CD4-positive, CD25-positive, alpha-beta regulatory T cell (primary cell): ENCODE measurements around the gene PPP1R12C. TPM values are rescaled to one million over a fixed set of nuclear protein-coding genes. Genes with fewer than 3 reads are reported as not detected.

ENCODE experiments used
- ATAC-seq, 2 donors: fragments of 150-1000 bp; cut with Tn5 transposase; one replicate each; pipeline ENCODE4 v1.10.0; 2021; ENCODE audit warnings: low read depth in 2 of 2, moderate number of reproducible peaks in 2 of 2, moderate library complexity in 1 of 2
- DNase-seq, 3 donors: peaks; one replicate each; pipeline versions ENCODE4 v3.0.0 to v3.0.0-alpha.2; 2012 to 2022; ENCODE audit warnings: mixed read lengths in 1 of 3
- H3K27ac ChIP-seq: one replicate; pipeline ENCODE4 v1.7.0; 2013; ENCODE audit warnings: mild to moderate bottlenecking, low read length; ENCODE audit not compliant: insufficient read depth, poor library complexity, severe bottlenecking
- H3K27me3 ChIP-seq: one replicate; pipeline ENCODE4 v1.7.0; 2013; ENCODE audit warnings: low read length; ENCODE audit not compliant: control insufficient read depth, insufficient read depth
- H3K36me3 ChIP-seq: one replicate; pipeline ENCODE4 v1.7.0; 2013; ENCODE audit warnings: mild to moderate bottlenecking, low read length, moderate library complexity; ENCODE audit not compliant: control insufficient read depth, insufficient read depth
- H3K4me1 ChIP-seq: 2 replicates; pipeline ENCODE4 v1.7.0; 2013; ENCODE audit warnings: mild to moderate bottlenecking, low read length; ENCODE audit not compliant: insufficient read depth, control insufficient read depth, poor library complexity, severe bottlenecking
- H3K4me3 ChIP-seq: one replicate; pipeline ENCODE4 v1.7.0; 2013; ENCODE audit warnings: low read depth, mild to moderate bottlenecking, low read length, moderate library complexity
- H3K9me3 ChIP-seq, 2 experiments: 1 replicate in 1 of 2; 2 replicates in 1 of 2; pipeline ENCODE4 v1.7.0; 2013; ENCODE audit warnings: low read length in 2 of 2, mild to moderate bottlenecking in 1 of 2, moderate library complexity in 1 of 2; ENCODE audit not compliant: control insufficient read depth in 2 of 2
- H3K27ac Mint-ChIP-seq, 3 donors: one replicate each; pipeline ENCODE4 v1.8.0; 2020 to 2022; ENCODE audit warnings: mild to moderate bottlenecking in 3 of 3, mixed read lengths in 3 of 3, moderate library complexity in 2 of 3
- H3K27me3 Mint-ChIP-seq: one replicate; pipeline ENCODE4 v1.8.0; 2022; ENCODE audit warnings: mild to moderate bottlenecking, mixed read lengths
- H3K36me3 Mint-ChIP-seq: one replicate; pipeline ENCODE4 v1.8.0; 2020; ENCODE audit warnings: mixed read lengths
- H3K4me1 Mint-ChIP-seq, 4 donors: one replicate each; pipeline ENCODE4 v1.8.0; 2020 to 2022; ENCODE audit warnings: mixed read lengths in 4 of 4, mild to moderate bottlenecking in 1 of 4
- H3K4me3 Mint-ChIP-seq, 4 donors: one replicate each; pipeline ENCODE4 v1.8.0; 2020 to 2022; ENCODE audit warnings: mild to moderate bottlenecking in 4 of 4, mixed read lengths in 4 of 4, moderate library complexity in 3 of 4
- H3K9me3 Mint-ChIP-seq, 7 donors: one replicate each; pipeline ENCODE4 v1.8.0; 2020 to 2022; ENCODE audit warnings: mixed read lengths in 7 of 7, mild to moderate bottlenecking in 3 of 7, moderate library complexity in 2 of 7
- polyA plus RNA-seq, 4 donors: library from polyadenylated mRNA; unstranded; fragments of 300-500 nt; fragmentation: Illumina TruSeq; gene quantifications; one replicate each; pipeline ENCODE4 v1.2.3, GENCODE V29; 2021
- total RNA-seq: library from RNA; stranded (reverse); gene quantifications from one replicate; pipeline ENCODE4 v1.2.3, GENCODE V29; 2022

PPP1R12C gene
- total and polyA plus RNA-seq, 5 donors from 2014 or later = 2.2 to 191 (median 3.8) TPM

DNA sequence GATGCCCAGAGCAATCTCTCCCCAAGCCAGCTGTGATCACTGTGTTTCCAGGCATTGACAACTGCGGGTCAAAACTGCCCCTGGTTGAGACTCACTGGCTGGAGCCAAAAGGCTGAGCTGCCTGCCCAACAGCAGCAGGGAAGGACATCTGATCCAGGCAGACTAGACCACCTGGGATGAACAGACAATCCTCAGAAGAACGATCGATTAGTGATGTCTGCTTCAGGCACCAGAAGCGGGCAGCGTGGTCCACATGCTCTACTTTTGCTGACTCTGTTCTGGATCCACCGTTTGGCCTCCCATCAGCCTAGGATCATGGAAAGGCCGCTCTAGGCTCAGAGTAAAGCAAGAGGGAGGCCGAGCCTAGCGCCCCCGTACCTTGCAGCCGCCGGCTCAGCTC is 69.5 kb downstream of the PPP1R12C start:
- Histone ChIP-seq H3K27ac (no peak overlapping the region), H3K9me3 (no peaks in the 10 kb centered on the region), H3K4me3 (no peak overlapping the region), H3K36me3 (peaks cover 57% of the 10 kb centered on the region), H3K4me1 (no peaks in the 10 kb centered on the region), H3K27me3 (no peaks in the 10 kb centered on the region)
- H3K27me3 Mint-ChIP-seq = no peaks in the 10 kb centered on the region
- no peak overlapping the region for H3K27ac Mint-ChIP-seq
- no peaks in the 10 kb centered on the region for H3K9me3 Mint-ChIP-seq
- H3K36me3 Mint-ChIP-seq = peaks cover 31% of the 10 kb centered on the region
- H3K4me1 Mint-ChIP-seq = peaks cover 0 to 4% (median 0%) of the 10 kb centered on the region in 4 donors
- DNase-seq = no peak
- no peak overlapping the region for H3K4me3 Mint-ChIP-seq
- no peak for ATAC-seq

DNA sequence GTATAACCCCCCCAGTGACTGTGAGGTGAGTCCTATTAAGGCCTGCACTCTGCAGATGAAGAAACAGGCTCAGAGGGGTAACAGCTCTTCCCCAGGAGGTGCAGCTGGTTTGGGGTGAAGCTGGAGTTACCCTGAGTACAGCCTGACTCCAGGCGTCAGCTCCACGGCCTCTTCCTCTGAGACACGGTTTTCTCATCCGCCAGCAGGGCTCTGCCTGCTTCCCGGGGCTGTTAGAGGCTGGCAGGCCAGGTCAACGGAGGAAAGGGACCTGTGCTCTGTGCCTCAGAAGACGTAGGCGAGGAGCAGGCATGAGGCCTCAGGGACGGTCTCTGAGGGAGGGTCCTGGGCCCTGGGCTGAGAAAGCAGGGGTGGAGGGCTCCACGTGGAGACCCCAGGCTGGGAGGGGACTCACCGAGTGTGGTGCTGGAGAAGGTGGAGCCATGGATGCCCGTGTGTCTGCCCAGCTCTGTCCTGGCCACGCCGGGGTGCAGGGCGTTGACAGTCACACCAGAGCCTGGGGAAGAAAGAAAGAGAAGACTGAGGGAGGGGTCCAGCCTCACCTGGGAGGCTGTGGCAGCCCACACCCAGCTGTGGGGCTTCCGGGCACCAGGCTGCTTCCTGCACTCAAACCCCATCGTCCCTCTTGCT is 70.3 kb downstream of the PPP1R12C start:
- H3K27ac ChIP-seq = no peak overlapping the region
- DNase-seq = no peak
- peaks cover 0 to 13% (median 8%) of the 10 kb centered on the region in 4 donors for H3K4me1 Mint-ChIP-seq
- no peak for ATAC-seq
- H3K4me3 ChIP-seq = no peak overlapping the region
- no peaks in the 10 kb centered on the region for H3K27me3 ChIP-seq
- no peaks in the 10 kb centered on the region for H3K9me3 ChIP-seq
- no peaks in the 10 kb centered on the region for H3K9me3 Mint-ChIP-seq
- no peaks in the 10 kb centered on the region for H3K27me3 Mint-ChIP-seq
- H3K4me1 ChIP-seq = peaks cover 7% of the 10 kb centered on the region
- peaks cover 28% of the 10 kb centered on the region for H3K36me3 Mint-ChIP-seq
- peak overlapping the region in 1 of 3 donors; percentile 20 for H3K27ac Mint-ChIP-seq
- peaks cover 55% of the 10 kb centered on the region for H3K36me3 ChIP-seq
- H3K4me3 Mint-ChIP-seq = no peak overlapping the region

DNA sequence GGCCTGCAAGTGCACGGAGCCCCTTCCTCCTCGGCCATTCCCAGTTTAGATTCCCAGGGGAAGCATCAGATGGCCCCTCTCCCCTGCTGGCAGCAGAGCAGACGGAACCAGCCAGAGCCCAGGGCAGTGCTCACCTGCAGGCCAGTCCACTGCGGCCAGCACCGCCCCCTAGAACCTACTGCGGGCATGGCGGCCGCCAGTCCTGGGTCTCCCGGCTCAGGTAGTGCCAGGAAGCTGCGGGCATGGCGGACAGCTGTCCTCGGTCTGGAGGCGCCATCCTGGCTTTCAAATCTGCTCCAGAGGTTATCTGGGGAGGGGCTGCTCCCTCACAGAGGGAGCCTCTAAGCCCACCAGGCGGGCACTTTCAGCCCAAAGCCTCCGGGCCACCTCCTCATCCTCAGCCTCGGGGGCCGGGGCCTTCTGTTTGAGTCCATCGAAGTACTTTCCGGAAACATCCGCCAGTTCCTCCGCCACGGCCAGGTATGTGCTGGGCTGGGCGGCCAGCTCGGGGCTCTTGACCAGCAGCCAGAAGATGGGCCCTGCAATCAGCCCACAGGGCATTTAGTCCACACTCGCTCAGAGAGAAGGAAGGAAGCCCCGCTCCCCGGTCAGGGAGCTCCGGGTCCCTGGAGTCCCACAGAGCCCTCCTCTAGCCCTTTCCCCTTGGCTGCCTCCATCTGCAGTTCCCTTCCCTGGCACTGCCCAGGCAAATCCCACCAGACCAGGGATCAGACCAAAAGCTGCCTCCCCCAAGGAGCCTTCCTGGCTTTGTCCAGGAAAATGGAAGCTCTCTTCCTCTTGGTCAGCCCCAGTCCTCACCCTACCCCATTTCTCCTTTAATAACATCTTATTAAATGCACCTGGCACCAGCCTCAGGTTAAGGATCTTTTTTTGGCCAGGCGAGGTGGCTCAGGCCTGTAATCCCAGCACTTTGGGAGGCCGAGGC is 72.4 kb downstream of the PPP1R12C start:
- peaks cover 42% of the 10 kb centered on the region for H3K36me3 ChIP-seq
- DNase-seq (no peak), ATAC-seq (no peak)

DNA sequence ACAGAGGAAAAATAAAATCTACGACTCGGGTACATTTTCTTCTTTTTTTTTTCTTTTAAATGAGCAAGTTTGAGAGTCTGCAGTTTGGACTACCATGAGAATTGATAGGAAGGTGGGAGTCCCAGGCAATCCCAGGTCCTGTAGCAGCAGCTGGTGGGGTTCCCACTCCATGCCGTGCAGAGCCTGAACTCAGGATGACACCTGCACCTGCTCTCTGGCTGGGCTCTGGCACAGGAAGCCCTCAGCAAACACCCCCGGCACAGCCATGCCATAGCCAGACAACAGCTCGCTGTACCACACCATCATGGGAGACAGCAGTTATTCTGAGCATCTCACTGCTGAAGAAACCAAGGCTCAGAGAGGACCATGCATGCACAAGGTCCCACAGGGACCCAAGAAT is 73.2 kb downstream of the PPP1R12C start:
- DNase-seq = no peak
- Mint-ChIP-seq H3K4me3 (no peak overlapping the region), H3K4me1 (peaks cover 0 to 29% (median 17%) of the 10 kb centered on the region in 4 donors), H3K27ac (no peak overlapping the region), H3K27me3 (no peaks in the 10 kb centered on the region), H3K36me3 (peaks cover 23% of the 10 kb centered on the region), H3K9me3 (peaks cover 0 to 1% (median 0%) of the 10 kb centered on the region in 7 donors)
- peaks cover 16% of the 10 kb centered on the region for H3K4me1 ChIP-seq
- H3K36me3 ChIP-seq = peaks cover 41% of the 10 kb centered on the region
- no peaks in the 10 kb centered on the region for H3K27me3 ChIP-seq
- H3K27ac ChIP-seq = no peak overlapping the region
- H3K9me3 ChIP-seq = no peaks in the 10 kb centered on the region
- no peak for ATAC-seq
- no peak overlapping the region for H3K4me3 ChIP-seq

More for the DNA sequence above, 72.4 kb downstream of the PPP1R12C start:
- Mint-ChIP-seq H3K9me3 (no peaks in the 10 kb centered on the region), H3K27me3 (no peaks in the 10 kb centered on the region), H3K27ac (no peak overlapping the region), H3K4me1 (peaks cover 0 to 27% (median 17%) of the 10 kb centered on the region in 4 donors), H3K36me3 (peaks cover 20% of the 10 kb centered on the region), H3K4me3 (no peak overlapping the region)
- no peak overlapping the region for H3K27ac ChIP-seq
- H3K27me3 ChIP-seq = no peaks in the 10 kb centered on the region
- no peak overlapping the region for H3K4me3 ChIP-seq
- no peaks in the 10 kb centered on the region for H3K9me3 ChIP-seq
- H3K4me1 ChIP-seq = peaks cover 16% of the 10 kb centered on the region

DNA sequence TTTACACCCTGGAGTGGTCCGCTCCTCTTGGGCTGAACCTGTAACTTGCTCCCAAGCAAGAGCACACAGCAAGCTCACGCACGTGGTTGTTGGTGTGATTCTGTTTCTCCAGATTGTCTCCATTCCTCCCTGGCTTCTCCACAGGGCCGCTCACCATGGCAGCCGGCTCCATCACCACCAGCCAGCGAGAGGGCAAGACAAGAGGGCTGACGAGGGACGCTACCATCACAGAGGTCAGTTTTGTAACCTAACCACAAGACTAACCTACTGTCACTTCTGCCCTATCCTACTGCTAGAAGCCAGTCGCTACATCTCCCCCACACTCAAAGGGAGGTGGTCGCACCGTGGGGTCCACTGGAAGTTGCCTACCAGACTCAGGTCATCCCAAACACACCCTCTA is 74.7 kb downstream of the PPP1R12C start:
- peaks cover 0 to 1% (median 0%) of the 10 kb centered on the region in 7 donors for H3K9me3 Mint-ChIP-seq
- H3K27ac Mint-ChIP-seq = peak overlapping the region in 2 of 3 donors; percentile 78 to 81
- peak overlapping the region in 2 of 4 donors; percentile 13 to 80 for H3K4me3 Mint-ChIP-seq
- H3K27ac ChIP-seq = peak overlapping the region; percentile 9
- peaks cover 16% of the 10 kb centered on the region for H3K4me1 ChIP-seq
- H3K36me3 ChIP-seq = peaks cover 25% of the 10 kb centered on the region
- ATAC-seq (no peak), DNase-seq (peak in 1 of 3 donors; percentile 1)
- no peaks in the 10 kb centered on the region for H3K27me3 Mint-ChIP-seq
- no peaks in the 10 kb centered on the region for H3K9me3 ChIP-seq
- peaks cover 0 to 29% (median 17%) of the 10 kb centered on the region in 4 donors for H3K4me1 Mint-ChIP-seq
- no peak overlapping the region for H3K4me3 ChIP-seq
- H3K27me3 ChIP-seq = no peaks in the 10 kb centered on the region
- peaks cover 16% of the 10 kb centered on the region for H3K36me3 Mint-ChIP-seq

DNA sequence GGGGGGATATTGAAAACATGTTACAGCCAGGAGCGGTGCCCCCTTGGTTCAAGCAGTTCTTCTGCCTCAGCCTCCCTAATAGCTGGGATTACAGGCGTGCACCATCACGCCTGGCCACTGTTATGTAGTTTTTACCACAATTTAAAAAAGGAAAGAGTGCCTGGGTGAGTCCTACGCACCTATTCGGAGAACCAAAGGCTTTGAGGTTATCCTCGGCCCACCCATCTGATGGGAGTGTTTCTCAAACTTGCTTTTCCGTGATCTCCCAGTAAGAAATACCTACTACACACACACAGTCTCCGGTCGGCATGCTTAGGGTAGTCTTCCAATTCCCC is 75.1 kb downstream of the PPP1R12C start:
- DNase-seq (no peak), ATAC-seq (no peak)
- peaks cover 0 to 29% (median 17%) of the 10 kb centered on the region in 4 donors for H3K4me1 Mint-ChIP-seq
- Histone ChIP-seq H3K27me3 (no peaks in the 10 kb centered on the region), H3K4me1 (peaks cover 16% of the 10 kb centered on the region), H3K27ac (peak overlapping the region; percentile 9), H3K36me3 (peaks cover 22% of the 10 kb centered on the region), H3K9me3 (no peaks in the 10 kb centered on the region), H3K4me3 (no peak overlapping the region)
- H3K27ac Mint-ChIP-seq = peak overlapping the region in 2 of 3 donors; percentile 78 to 81
- peaks cover 16% of the 10 kb centered on the region for H3K36me3 Mint-ChIP-seq
- H3K9me3 Mint-ChIP-seq = peaks cover 0 to 1% (median 0%) of the 10 kb centered on the region in 7 donors
- no peaks in the 10 kb centered on the region for H3K27me3 Mint-ChIP-seq
- H3K4me3 Mint-ChIP-seq = peak overlapping the region in 3 of 4 donors; percentile 13 to 80 (median 77)

DNA sequence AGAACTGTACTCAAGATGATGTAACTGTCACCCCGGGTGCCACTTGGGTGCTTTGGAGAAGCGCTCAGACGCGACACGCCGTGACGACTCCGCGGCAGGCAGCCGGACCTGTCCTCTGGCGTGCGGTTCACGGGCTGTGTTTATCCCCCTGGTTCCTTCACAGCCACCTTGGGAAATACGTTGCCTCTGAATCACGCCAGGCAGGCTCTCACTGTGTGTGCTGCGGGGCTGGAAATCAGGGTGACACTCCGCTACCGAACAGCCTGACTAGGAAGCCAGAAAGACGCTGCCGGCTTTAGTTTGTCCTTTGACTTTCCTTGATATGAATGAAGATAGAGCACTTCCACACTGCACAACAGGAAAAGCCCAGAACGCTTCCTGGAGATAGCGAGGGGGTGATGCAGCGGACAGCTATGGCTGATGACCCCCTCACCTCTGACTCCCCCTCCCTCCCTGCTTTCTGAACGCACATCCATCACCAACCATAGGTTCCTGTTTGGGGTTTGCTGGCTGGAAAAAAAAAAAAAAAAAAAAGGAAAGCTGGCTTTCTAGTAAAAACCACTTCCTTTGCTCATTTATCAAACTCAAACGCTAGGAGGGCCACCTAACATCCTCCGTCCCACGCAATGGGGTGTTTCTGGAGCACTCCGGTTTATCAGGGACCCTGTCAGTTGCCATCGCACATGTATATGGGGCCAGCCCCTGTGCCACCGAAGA is 75.7 kb downstream of the PPP1R12C start:
- H3K27me3 Mint-ChIP-seq = no peaks in the 10 kb centered on the region
- Histone ChIP-seq H3K9me3 (no peaks in the 10 kb centered on the region), H3K4me3 (peak overlapping the region; percentile 41), H3K27ac (peak overlapping the region; percentile 9), H3K27me3 (no peaks in the 10 kb centered on the region), H3K36me3 (peaks cover 16% of the 10 kb centered on the region), H3K4me1 (peaks cover 16% of the 10 kb centered on the region)
- H3K4me1 Mint-ChIP-seq = peaks cover 0 to 29% (median 17%) of the 10 kb centered on the region in 4 donors
- peak overlapping the region; percentile 63 to 80 (median 70) for H3K4me3 Mint-ChIP-seq
- H3K9me3 Mint-ChIP-seq = peaks cover 0 to 1% (median 0%) of the 10 kb centered on the region in 7 donors
- DNase-seq = peak in 2 of 3 donors; percentile 13 to 80
- H3K36me3 Mint-ChIP-seq = peaks cover 16% of the 10 kb centered on the region
- ATAC-seq = peak; percentile 31 to 55
- peak overlapping the region; percentile 44 to 81 (median 78) for H3K27ac Mint-ChIP-seq
